Measurements from ENCODE around the gene KRT80. TPM values are rescaled to one million over a fixed set of nuclear protein-coding genes. Genes with fewer than 3 reads are reported as not detected.

KRT80 gene
- total RNA-seq, 1 experiment from 2014 or later, result 6.7 TPM

GRCh38 chr12:52181746-52182145, 10.1 kb downstream of the KRT80 start:
- DNase-seq (ENCODE audit: low read depth), result peak; percentile 86

GRCh38 chr12:52180971-52181628, 10.7 kb downstream of the KRT80 start:
- DNase-seq (ENCODE audit: low read depth), result no peak

GRCh38 chr12:52179396-52179973, 12.3 kb downstream of the KRT80 start:
- no peak for DNase-seq (ENCODE audit: low read depth)

GRCh38 chr12:52178984-52179383, 12.8 kb downstream of the KRT80 start:
- DNase-seq (ENCODE audit: low read depth), result no peak

- no peak for DNase-seq (ENCODE audit: low read depth)
These were observed 13.4 kb downstream of the KRT80 start for GRCh38 chr12:52178443-52178842.

- peak; percentile 44 for DNase-seq (ENCODE audit: low read depth)
These were observed 16.2 kb downstream of the KRT80 start for GRCh38 chr12:52175371-52176350.

GRCh38 chr12:52173526-52173925, 18.3 kb downstream of the KRT80 start:
- DNase-seq (ENCODE audit: low read depth), result no peak

GRCh38 chr12:52172956-52173355, 18.9 kb downstream of the KRT80 start:
- DNase-seq (ENCODE audit: low read depth), result no peak

GRCh38 chr12:52171950-52172512, 19.8 kb downstream of the KRT80 start:
- peak; percentile 88 for DNase-seq (ENCODE audit: low read depth)

- no peak for DNase-seq (ENCODE audit: low read depth)
These were observed 21.0 kb downstream of the KRT80 start for GRCh38 chr12:52170827-52171226.

GRCh38 chr12:52169886-52170285, 21.9 kb downstream of the KRT80 start:
- DNase-seq (ENCODE audit: low read depth), result no peak

GRCh38 chr12:52168019-52168717, 23.6 kb downstream of the KRT80 start:
- DNase-seq (ENCODE audit: low read depth), result no peak

GRCh38 chr12:52167526-52167925, 24.3 kb downstream of the KRT80 start:
- DNase-seq (ENCODE audit: low read depth), result no peak

- no peak for DNase-seq (ENCODE audit: low read depth)
These were observed 25.1 kb downstream of the KRT80 start for GRCh38 chr12:52166672-52167071.

- no peak for DNase-seq (ENCODE audit: low read depth)
These were observed 26.5 kb downstream of the KRT80 start for GRCh38 chr12:52165096-52165855.

- no peak for DNase-seq (ENCODE audit: low read depth)
These were observed 27.2 kb downstream of the KRT80 start for GRCh38 chr12:52164624-52165023.

GRCh38 chr12:52162981-52163380, 28.8 kb downstream of the KRT80 start:
- DNase-seq (ENCODE audit: low read depth), result no peak

GRCh38 chr12:52160200-52160599, 31.6 kb downstream of the KRT80 start:
- no peak for DNase-seq (ENCODE audit: low read depth)

- no peak for DNase-seq (ENCODE audit: low read depth)
These were observed 34.2 kb downstream of the KRT80 start for GRCh38 chr12:52157566-52158150.

All from LHCN-M2 (cell line).